NB4 (cell line): ENCODE data around the gene DPY19L3.

Experiments used
- CTCF ChIP-seq: IDR thresholded peaks from one replicate; pipeline ENCODE4 v1.5.1; 2012; ENCODE audit warnings: low read depth, low read length
- MYC ChIP-seq: IDR thresholded peaks from 2 replicates; pipeline ENCODE4 v1.6.1; 2011; ENCODE audit warnings: low read depth, low read length
- POLR2A ChIP-seq: IDR thresholded peaks from 2 replicates; pipeline ENCODE4 v1.6.1; 2011; ENCODE audit warnings: mild to moderate bottlenecking; ENCODE audit not compliant: insufficient read length; ENCODE audit errors: extremely low read depth

- TF ChIP-seq CTCF (no peak), MYC (no peak), POLR2A (no peak)
Observed at GRCh38 chr19:32367063-32367462, 38.5 kb upstream of the DPY19L3 start.
